Islet precursor cell (in vitro differentiated cells): Measurements from ENCODE around the gene GPR137B.
"Not testable (repeated sequence)": the region's sequence is repeated elsewhere in the genome, so short reads cannot be mapped to it uniquely, and the experiment has no call there.

Source experiments
- DNase-seq: peaks from one replicate; pipeline ENCODE4 v3.0.0-alpha.2; 2018

Gene GPR137B

GRCh38 chr1:236161755-236162154 lies 19.4 kb downstream of the GPR137B start:
- not testable (repeated sequence) for DNase-seq

- no peak for DNase-seq
Measured at GRCh38 chr1:236163463-236164153, 21.3 kb downstream of the GPR137B start.

- no peak for DNase-seq
Measured at GRCh38 chr1:236164273-236164672, 21.9 kb downstream of the GPR137B start.

- no peak for DNase-seq
Measured at GRCh38 chr1:236165238-236165981, 23.1 kb downstream of the GPR137B start.

- DNase-seq: no peak
Measured at GRCh38 chr1:236166041-236166440, 23.7 kb downstream of the GPR137B start.

GRCh38 chr1:236167154-236167553 lies 24.8 kb downstream of the GPR137B start:
- DNase-seq: no peak

GRCh38 chr1:236167578-236167977 lies 25.2 kb downstream of the GPR137B start:
- DNase-seq: no peak

- no peak for DNase-seq
Measured at GRCh38 chr1:236168716-236169429, 26.5 kb downstream of the GPR137B start.

GRCh38 chr1:236172041-236172579 lies 29.8 kb downstream of the GPR137B start:
- no peak for DNase-seq

GRCh38 chr1:236173174-236173767 lies 30.9 kb downstream of the GPR137B start:
- DNase-seq: no peak

GRCh38 chr1:236175642-236176336 lies 33.5 kb downstream of the GPR137B start:
- DNase-seq: no peak

- DNase-seq: no peak
Measured at GRCh38 chr1:236176337-236177336, 34.3 kb downstream of the GPR137B start.

GRCh38 chr1:236179634-236180033 lies 37.3 kb downstream of the GPR137B start:
- no peak for DNase-seq

GRCh38 chr1:236181059-236181458 lies 38.7 kb downstream of the GPR137B start:
- no peak for DNase-seq

- no peak for DNase-seq
Measured at GRCh38 chr1:236185687-236186086, 43.3 kb downstream of the GPR137B start.

- not testable (repeated sequence) for DNase-seq
Measured at GRCh38 chr1:236186471-236186870, 44.1 kb downstream of the GPR137B start.

- DNase-seq: not testable (repeated sequence)
Measured at GRCh38 chr1:236188084-236188483, 45.7 kb downstream of the GPR137B start.

- DNase-seq: no peak
Measured at GRCh38 chr1:236193184-236193583, 50.8 kb downstream of the GPR137B start.

- DNase-seq: no peak
Measured at GRCh38 chr1:236200925-236201324, 58.6 kb downstream of the GPR137B start.

- no peak for DNase-seq
Measured at GRCh38 chr1:236201786-236202185, 59.4 kb downstream of the GPR137B start.

- DNase-seq: no peak
Measured at GRCh38 chr1:236204039-236204438, 61.7 kb downstream of the GPR137B start.
